CD4-positive, alpha-beta T cell treated with Interleukin-15 for 1 hour (primary cell): ENCODE data around the gene CARD10.

Experiments used
- DNase-seq: peaks from one replicate; pipeline ENCODE4 v3.0.0-alpha.2; 2020

Gene CARD10

DNA sequence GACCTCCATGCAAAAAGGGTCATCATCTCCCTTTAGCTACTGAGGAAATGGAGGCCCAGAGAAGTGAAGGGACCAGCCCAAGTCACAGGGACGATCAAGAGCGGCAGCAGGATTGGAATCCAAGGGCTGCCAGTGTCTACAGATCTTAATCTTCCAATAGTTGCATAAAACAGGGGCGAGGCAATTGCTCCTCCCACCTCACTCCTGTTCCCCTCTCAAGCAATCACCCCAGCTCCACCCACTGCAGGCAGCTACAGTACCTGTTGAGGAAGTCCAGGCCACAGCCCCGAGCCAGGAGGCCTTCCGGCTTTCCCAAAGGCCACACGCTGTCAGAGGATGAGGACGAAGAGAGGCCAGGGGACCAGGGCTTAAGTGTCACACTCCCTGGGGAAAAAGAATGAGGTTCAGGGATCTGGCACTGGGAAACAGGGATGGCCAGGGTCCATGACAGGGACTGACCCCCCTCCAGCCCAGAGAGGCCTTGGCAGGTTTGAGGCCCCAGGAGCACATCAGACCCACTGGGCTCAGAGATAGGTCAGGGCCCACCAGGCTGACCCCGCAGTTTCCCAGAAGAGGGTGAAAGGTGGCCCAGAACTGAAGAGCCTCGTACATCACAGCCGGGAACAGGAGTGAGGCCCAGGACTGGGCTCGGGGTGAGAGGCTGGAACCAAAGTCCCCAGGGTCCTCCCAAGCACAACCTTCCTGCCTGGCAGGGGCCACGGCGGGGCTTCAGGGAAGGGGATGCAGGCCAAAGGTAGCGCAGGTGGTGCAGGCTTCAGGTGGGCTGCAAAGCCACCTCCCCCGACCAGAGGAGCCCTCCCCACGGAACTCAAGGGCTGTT, 16.7 kb downstream of the CARD10 start:
- no peak for DNase-seq

DNA sequence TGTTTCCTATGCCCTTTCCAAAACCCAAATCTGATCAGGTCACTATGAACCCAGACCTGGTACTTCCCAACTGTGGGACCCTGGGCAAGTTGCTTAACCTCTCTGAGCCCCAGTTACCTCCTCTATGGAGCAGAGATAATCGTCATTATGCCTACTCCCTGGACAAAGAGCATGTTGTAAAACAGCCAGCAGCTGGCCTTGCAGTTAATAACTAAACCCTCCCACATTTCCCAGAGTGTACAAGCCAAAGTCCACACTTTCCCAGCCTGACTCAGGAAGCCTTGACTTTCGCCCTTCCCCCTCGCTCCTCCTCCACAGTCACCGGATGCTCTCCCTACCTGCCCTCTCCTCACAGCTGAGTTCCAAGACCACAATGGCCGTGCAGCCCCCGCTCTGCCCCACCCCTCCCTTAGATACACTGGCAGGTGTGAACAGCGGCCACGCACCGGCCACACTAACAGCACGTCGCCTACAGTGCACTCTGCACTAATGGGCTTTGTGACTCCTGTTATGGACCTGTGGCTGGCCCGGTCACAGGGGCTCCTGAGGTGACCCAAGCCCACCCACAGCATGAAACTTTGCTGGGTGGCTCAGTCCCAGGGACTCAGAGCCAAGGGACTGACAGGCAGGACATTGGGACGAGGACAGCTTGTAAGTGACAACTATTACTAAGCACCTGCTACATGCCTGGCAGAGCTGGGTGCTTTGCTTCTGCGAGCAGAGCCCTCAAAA, 17.4 kb downstream of the CARD10 start:
- no peak for DNase-seq

DNA sequence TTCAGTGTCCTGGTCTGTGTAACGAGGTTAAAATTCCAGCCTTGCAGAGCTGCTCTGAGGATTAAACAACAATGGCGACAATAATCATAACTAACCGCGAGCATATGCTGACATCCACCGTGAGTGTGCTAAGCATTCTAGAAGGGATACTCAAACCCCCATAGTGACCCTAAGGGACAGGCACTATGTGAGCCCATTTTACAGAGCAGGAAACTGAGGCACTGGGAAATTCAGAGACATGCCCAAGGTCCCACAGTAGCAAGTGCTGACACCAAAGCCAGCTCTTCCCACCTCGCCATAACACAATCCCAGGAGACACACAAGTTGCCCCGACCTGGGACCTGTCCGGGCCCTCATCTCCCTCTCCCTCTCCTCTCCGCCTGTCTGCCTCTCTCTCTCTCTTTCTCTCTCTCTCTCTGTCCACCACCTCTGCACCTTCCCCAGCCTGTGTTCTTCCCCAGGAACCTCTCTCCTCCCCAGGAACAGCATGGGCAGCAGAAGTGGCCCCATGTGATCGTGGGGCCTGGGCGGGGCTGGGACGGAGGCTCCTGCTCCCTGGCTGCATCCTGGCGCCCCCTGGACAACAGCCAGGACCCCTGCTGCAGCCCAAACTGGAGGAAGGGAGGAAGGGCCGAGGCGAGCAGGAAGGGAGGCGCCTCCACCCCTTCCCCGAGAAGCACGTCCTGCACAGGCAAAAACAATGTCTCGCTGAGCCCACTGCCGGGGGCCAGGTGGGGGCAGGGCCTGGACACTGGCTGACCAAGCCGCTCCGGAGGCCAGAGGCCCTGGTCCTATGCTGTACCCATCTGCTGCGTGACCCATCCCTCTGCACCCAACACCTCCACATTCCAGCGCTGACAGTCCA, 18.2 kb downstream of the CARD10 start:
- DNase-seq: no peak

GRCh38 chr22:37499789-37500540, 19.2 kb downstream of the CARD10 start:
- DNase-seq: no peak

- DNase-seq: no peak
Measured at GRCh38 chr22:37499027-37499707, 20.0 kb downstream of the CARD10 start.

DNA sequence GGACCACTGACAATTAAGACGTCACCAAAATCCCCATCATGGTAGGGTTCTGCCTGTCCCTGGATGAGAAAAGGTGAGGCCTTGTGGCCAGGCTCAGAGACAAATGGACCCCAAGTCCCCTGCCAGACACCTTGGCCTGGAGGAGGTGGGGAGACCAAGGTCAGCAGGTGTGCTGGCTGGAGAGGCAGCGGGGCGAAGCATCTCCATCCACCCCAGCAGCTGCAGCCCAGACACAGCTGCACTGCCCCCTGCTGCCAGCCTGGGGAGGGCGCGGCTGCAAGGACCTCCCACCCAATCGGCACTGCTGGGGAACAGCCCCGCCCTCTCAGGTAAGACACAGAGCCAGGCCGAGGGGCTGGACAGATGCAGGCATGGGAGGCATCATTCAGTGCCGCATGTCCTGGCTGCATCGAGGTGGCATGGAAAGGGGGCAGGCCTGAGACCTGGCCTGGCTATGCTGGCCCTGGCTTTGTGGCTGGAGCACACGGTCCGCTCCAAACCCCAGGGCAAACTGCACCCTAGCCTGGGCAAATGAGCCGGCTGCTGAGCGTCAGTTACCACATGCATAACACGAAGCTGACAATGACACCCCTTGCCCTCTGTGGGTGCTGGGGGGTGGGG, 20.8 kb downstream of the CARD10 start:
- peak; percentile 73 for DNase-seq

DNA sequence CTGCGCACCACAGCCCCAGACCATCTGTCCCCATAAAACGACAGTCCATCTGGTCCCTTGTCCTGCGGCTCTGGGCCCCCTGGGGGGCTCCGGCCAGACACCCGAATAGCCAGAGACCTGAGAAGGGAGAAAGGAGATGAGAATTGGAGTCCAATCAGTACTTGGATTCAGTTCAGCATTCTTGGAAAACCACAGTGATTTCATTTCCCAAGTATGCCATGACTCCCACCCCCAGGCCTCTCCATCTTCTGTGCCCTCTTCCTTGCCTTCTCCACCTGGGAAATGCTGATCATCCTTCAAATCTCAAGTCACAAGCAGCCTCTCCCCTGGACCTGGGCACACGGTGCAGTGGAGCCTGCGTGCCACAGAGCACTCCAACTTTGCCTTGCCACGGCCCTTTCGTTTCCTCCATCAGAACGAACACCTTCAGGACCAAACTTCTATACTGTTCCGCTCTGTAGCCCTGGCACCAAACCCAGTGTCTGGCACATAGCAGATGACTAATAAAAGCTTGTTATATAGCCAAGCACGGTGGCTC, 22.1 kb downstream of the CARD10 start:
- DNase-seq: no peak

DNA sequence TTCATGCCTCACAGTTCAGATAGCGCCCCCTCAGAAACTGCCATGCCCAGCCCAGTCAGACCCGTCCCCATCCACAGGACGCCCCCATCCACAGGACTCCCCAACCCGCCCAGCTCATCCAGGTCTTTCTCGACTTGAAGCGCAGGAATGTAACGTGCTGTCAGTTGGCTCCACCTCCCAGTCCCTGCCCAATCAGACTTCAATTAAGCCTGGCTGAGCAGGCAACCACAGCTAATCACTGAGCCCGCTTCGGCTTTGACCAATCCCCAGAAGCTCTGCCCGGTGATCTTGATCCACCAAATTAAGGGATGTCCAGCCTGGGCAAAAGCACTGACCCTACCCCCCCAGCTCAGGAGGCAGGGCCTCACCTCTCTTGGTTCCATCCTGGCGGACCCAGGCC, 22.6 kb downstream of the CARD10 start:
- DNase-seq: no peak

- no peak for DNase-seq
Measured at GRCh38 chr22:37493979-37494378, 25.2 kb downstream of the CARD10 start.

DNA sequence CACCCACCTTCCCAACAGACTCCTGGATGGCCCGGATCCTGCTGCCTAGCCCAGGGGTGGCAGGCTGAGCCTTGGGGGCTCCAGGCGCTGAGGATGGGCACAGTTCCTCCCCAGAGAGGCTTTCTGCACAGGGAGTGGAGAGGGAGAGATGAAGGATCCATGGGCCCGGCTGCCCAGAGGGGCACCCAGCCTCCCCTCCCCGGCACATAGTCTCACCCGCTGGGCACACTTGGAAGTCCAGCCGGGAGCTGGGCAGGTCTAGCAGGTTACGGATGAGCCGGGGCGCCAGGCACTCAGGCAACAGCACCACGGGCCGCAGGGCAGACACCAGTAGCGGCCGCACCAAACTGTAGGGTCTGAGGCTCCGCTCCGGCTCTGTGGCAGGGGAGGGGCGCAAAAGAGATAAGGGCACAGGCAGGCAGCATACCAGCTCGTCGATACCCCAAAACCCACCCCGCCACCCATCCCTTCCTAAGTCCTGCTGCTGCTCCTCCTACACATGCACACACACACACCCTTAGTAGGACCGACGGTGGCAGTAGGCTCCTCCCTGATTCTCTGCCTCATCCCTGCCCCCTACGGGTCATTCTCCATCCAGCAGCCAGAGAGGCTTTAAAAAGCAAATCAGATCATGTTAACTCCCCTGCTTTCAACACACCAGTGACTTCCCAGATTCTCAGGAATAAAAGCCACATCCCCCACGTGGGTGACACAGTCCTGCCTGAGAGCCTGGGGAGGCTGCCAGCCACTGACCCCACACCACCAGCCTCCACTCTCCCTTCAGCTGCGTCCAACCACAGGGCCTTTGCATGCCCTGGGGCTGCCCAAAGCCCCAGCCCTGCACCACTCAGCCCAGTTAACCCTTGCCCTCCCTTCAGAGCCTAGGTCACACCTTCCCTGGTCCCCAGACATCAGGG, 26.5 kb downstream of the CARD10 start:
- peak; percentile 62 for DNase-seq

DNA sequence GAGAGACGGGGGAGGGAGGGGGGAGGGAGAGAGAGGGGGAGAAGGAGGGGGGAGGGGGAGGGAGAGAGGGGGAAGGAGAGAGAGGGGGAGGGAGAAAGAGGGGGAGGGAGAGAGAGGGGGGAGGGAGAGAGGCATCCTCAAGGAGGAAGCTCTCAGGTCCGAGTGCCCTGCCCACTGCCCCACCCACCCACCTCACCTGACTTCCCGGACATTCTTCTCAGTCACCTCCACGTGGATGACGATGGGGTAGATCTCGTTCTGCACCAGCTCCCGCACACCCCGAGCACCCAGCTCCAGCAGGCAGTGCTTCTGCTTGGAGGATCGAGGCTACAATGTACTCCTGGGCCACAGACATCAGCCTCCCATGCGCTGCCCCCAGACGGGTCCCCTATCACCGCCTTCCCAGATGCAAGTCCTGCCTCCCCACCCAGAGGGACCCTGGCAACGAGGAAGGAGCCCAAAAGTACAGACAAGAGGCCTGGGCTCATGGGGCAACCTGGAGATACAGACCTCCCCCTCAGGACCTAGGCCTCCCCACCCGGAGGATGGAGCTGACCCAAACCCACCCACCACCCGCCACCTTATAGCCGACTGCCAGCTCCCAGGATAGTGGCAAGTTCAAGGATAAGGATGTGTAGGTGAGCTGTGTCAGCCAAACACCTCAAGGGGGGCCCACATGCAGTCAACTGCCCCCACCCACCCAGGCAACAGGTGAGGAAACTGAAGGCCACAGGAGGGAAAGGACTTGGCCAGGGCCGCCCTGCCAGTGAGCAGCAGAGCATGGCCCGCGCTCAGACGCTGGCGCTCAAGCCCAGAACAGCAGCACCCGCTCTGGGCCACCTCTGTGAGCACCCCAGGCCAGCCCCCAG, 27.4 kb downstream of the CARD10 start:
- DNase-seq: no peak

DNA sequence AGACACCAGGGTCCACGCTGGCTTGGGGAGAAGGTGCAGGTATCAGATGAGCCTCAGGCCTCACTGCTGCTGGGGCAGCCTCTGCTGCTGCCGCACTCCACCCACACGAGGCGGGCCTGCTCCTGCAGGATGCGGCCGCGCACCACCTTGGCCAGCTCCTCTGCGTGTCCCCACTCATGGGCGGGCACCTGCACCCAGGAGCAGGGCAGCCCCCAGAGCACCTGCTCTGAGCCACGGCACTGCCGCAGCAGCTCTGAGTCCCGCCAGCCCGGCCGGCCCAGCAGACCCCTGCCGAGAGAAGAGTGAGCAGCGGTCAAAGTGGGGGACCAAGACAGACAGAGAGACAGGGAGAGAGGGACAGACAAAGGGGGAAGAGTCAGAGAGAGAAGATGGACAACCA, 28.1 kb downstream of the CARD10 start:
- no peak for DNase-seq

DNA sequence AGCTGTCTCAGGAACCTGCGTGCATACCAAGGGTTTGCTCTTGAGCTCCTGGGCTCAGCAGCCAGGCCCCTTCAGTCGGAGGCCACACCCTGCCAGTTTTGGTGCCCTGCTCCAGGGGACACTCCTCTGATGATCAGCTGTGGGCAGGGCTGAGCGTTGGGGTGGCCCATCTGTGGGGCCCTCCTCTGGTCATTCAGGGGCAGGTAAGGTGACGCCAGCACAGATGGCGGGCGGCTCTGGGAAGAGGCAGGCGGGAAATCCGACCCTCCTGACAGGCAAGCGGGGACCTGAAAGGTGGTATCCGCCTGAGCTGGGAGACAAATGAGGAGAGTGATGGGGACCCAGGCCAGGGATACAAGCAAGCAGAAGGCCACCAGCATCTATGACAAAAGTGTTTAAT, 29.2 kb downstream of the CARD10 start:
- DNase-seq: no peak

- DNase-seq: no peak
Measured at GRCh38 chr22:37488337-37489135, 30.7 kb downstream of the CARD10 start.

GRCh38 chr22:37487571-37487970, 31.6 kb downstream of the CARD10 start:
- no peak for DNase-seq

- no peak for DNase-seq
Measured at GRCh38 chr22:37487129-37487528, 32.1 kb downstream of the CARD10 start.

DNA sequence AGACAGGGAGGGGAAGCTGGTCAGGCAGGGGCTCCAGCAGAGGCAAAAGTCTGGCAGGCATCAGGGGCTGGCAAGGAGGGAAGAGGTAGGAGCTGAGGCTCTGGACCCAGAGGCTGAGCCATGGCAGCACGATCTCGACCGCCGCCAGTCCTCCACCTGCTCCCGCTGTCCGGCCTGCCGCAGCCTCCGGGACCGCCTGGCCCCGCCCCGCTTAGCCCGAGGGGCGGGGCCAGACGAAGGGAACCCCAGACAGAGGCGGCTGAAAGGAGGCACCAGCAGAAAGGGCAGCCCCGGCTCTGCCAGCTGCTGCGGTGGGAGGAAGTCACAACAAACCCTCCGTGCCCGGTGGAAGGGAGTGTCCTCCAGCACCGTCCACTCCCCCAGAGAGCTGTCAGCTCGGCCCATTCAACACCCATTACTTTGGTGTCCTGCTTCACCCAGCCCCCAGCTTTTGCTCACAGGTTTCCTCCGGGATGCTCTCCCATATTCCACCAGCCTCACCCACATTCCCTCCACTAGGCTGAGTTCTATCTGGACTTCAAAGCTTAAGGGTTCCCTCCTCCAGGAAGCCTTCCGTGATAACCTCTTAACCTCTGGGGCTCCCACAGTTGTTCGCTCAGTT, 32.9 kb downstream of the CARD10 start, which contains the start of gene MFNG:
Gene MFNG, minus strand, starts transcription at position 161 of the 622 bp plus-strand sequence. CDS start 207 bp downstream, outside the sequence.
- peak; percentile 88 for DNase-seq
